GM04503 (cell line): ENCODE results near the gene FKBP10.
A peak's percentile ranks its signal among the peaks of the same experiment; 100 is the strongest.
"Not testable (repeated sequence)": the region's sequence is repeated elsewhere in the genome, so short reads cannot be mapped to it uniquely, and the experiment has no call there.

Source experiments
- DNase-seq: peaks from one replicate; pipeline ENCODE4 v3.0.0-alpha.2; 2012; ENCODE audit warnings: low read depth

The FKBP10 gene, protein sequence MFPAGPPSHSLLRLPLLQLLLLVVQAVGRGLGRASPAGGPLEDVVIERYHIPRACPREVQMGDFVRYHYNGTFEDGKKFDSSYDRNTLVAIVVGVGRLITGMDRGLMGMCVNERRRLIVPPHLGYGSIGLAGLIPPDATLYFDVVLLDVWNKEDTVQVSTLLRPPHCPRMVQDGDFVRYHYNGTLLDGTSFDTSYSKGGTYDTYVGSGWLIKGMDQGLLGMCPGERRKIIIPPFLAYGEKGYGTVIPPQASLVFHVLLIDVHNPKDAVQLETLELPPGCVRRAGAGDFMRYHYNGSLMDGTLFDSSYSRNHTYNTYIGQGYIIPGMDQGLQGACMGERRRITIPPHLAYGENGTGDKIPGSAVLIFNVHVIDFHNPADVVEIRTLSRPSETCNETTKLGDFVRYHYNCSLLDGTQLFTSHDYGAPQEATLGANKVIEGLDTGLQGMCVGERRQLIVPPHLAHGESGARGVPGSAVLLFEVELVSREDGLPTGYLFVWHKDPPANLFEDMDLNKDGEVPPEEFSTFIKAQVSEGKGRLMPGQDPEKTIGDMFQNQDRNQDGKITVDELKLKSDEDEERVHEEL

DNA sequence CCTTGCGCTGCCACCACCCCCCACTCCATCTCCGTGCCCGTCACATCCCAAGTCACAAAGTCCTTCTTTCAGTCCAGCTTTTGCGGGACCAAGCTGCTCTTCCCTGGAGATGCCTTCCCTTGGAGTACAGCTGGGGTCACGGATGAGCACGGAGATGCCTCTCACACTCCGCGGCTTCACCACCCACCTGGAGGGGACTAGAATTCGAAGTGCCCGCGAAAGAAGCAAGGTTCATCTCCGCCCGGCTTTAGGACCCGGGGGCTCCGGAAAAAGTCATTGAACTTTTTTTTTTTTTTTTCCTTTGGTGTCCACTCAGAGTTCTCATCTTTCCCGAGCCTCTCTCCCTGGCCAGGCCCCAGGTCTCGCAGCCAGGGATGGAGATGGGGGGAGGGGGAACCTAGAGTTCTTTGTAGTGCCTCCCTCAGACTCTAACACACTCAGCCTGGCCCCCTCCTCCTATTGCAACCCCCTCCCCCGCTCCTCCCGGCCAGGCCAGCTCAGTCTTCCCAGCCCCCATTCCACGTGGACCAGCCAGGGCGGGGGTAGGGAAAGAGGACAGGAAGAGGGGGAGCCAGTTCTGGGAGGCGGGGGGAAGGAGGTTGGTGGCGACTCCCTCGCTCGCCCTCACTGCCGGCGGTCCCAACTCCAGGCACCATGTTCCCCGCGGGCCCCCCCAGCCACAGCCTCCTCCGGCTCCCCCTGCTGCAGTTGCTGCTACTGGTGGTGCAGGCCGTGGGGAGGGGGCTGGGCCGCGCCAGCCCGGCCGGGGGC, at the start of gene FKBP10:
Gene FKBP10 (plus strand): TSS at position 624 of the 771 bp plus-strand sequence. CDS start 31 bp downstream, at position 655.
- peak; percentile 70 for DNase-seq

DNA sequence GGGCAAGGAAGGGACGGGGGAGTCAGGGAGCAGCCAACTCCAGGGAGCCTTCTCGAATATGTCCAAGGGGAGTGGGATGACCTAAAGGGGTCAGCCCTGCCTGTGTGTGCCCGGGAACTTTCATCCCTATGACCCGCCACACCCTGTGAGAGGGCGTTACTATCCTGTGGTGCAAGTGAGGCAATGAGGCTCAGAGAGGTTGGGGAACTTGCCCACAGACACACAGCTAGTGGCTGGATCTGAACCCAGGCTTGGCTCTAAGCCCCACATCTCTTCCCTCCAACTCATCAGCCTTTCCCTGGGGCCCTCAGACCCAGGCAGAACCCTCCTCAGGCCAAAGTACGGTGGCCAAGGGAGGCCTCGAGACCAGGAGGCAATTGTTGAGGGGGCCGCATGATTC, 49.5 kb upstream of the FKBP10 start:
- DNase-seq = no peak

DNA sequence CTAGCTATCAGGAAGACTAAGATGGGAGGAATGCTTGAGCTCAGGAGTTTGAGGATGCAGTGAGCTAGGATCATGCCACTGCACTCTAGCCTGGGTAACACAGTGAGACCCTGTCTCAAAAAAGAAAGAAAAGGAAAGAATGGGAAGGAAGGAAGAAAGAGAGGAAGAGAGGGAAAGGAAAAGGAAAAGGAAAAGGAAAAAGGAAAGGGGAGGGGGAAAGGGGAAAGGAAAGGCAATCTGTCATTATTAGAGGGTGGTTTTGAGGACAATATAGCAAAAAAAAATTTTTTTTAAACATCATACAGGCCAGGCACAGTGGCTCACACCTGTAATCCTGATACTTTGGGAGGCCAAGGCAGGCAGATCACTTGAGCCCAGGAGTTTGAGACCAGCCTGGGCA, 46.7 kb upstream of the FKBP10 start:
- DNase-seq = no peak

DNA sequence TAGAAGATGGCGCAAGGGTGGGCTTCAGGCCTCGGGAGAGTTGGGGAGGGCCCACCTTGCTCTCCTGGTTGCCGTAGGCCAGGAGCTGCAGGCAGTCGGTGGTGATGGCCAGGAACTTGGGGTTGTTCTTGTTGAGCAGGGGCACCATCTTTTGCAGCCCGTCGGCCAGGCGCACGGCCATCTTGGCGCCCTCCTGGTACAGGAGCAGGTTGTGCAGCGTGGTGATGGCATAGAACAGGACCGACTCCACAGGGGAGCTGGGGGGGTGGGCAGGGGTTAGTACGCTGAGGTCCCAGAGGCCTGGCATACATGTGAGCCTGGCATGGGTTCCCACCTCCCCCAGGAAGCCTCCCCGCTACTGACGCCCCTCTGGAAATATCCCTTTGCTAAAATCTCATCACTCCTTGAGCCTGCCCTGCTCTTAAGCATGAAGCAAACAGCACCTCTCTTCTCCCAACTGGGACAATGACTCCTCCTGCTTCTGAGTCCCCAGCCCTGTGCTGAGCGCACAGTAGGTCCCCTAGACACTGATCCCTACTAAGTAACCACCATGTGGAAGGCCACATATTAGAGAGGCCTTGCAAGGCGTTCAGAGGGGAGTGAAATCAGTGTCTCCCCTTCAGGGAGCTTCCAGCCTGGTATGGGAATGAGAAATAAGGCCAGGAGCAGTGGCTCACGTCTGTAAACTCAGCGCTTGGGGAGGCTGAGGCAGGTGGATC, 45.3 kb upstream of the FKBP10 start:
- no peak for DNase-seq

DNA sequence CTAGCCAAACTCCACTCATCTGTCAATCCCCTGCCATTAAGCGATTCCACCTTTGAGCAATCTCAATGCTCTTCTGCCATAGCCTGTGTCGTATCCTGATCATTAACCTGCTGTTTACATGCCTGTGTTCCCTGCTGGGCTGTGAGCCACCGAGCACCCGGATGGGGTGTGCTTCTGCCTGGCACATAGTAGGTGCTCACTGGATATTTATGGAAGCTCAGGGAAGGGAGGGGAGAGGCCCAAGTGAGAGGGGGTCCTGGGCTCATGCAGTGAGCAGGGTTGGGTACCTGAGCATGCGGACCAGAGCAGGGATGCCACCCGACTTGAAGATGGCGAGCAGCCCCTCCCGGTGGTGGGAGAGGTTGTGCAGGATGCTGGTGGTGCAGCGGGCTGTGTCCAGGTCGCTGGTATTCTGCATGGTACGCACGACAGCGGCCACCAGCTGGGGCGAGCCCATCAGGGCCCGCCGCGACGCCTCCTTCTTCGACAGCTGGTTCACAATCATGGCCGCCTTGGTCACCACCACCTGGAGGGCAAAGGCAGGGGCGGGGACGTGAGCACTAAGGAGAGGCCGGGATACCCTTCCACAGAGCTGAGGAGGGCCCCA, 44.0 kb upstream of the FKBP10 start:
- no peak for DNase-seq

DNA sequence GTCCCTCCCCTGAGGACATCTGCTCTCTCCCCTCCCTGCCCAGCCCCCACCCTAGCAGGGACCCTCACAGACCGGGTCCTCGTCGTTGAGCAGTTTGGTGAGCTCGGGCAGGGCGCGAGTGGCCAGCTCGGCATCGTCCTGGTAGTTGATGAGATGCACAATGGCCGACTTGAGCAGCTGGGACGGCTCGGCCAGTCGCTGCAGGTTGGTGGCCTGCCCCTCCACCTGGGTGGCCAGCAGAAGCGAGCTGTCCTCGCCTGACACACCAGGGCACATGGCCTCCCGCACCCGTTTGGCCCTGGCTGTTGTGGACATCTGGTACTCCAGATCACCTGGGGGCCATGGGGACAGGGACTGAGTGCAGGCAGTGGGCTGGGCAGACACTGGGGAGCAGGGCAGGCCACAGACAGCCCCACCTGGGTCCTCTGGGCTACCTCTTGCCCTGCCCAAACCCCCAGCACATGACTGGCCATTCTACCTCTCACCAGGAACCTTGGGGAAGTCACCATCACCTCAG, 43.4 kb upstream of the FKBP10 start:
- DNase-seq = no peak

DNA sequence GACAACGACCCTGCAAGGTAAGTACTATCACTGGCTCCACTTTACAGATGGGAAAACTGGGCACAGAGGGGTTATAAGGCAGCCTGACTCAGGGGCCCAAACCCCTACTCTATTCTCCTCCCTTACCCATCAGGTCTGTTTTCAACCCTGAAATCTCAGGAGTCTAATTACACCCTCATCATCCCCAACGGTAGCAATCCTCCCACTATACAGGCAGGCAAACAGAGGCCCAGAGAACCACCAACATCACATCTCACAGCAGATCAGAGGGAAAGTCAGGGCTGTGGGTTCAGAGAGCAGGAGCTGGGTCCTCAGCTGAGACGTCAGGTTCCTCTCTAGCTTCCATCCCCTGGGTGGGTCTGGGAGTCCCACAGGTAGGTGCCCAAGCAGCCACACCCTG, 42.8 kb upstream of the FKBP10 start:
- DNase-seq = no peak

DNA sequence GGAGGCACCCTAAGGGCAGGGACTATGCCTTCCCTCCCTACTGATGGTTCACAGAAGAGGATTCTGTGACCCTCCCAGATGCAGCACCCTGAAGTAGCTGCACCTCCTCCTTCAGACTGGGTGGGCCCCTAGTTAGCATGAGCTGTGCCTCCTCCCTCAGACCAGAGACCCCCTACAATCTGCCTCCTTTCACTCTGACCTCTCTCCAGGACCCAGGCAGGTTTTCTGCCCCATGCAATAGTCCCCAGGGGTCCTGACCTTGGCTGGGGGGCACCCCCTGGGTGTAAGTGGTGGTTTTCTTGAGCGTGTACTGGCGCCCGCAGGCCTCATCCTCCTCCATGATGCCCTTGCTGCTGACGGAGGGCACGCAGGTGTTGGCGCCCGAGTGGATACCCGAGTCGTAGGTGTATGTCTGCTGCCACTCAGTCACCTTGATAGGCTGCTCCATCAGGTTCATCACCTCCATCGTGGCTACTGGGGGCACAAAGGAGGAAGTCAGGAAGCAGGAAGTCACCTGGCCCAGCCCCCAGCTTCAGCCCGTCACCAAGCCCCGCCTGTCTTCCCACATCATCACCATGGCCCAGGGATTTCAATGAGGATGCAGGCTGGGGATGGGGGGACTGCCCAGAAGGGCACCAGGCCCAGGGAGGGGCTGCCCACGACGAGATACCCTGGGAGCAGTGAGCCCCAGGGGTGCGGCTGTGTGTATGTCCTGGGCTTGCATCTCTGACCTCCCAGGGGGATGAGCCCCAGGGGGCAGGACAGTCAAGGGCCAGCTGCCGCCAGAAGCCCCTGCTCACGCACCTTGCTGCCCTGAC, 41.2 kb upstream of the FKBP10 start:
- DNase-seq = no peak

DNA sequence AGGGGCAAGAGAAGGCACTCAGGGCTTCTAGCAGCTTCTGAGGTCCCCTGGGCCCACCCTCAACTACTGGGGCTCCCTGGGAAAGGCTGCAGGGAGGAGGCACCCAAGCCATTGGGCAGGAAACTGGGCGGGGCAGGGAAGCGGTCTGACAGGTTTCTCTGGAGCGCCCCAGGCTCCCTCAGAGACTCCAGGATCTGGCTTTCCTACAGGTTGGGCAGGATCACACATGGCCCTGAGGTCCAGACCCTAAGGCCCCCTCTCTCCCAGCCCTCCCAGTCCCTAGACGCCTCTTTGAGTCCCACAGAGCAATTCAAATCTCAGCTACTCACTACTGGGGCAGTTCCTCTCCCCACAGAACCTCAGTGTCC, 40.6 kb upstream of the FKBP10 start:
- DNase-seq = no peak

DNA sequence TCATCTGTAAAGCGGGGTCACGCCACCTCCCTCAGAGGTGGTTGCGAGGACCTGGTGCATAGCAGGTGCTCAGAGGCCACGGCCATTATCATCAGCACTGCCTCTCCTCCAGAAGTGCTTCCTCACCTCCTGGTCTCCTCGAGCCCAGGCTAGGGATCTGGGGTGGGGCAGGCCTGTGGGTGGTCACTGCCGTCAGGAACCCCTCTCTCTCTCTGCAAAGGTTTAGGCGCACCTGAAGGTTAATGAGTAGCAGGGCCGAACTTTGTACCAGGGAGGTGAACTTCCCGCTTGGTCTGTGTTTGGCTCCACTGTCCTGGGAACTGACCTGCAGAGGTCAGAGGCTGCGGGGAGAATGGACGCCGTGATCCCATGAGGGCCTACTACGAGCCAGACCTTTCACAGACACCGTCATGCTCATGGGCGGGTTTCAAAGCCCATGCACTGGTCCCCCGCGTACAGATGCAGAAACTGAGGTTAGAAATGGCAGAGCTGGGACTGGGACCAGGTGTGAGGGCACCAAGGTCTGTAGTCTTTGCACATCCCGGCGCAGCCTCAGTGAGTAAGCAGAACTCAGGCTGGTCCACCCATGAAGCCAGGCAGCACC, 40.1 kb upstream of the FKBP10 start:
- DNase-seq = no peak

DNA sequence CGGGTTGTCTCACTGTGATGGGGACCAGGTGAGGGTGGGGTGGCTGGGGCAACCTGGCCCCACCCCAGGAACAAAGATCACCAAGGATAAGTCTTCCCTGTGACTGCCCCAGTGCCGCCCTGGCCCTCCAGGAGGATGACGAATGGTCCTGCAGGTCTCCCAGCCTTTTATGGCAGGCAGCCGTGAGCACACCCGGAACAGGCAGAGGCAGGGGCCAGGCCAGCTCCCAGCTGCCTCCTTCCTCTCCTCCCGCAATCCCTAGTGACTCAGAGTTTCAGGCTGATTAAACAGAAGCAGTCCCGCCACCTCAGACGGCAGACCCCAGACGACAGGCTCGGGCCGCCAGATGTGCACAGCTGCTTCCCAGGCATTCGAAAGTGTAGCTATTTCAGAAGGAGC, 39.6 kb upstream of the FKBP10 start:
- DNase-seq = no peak

DNA sequence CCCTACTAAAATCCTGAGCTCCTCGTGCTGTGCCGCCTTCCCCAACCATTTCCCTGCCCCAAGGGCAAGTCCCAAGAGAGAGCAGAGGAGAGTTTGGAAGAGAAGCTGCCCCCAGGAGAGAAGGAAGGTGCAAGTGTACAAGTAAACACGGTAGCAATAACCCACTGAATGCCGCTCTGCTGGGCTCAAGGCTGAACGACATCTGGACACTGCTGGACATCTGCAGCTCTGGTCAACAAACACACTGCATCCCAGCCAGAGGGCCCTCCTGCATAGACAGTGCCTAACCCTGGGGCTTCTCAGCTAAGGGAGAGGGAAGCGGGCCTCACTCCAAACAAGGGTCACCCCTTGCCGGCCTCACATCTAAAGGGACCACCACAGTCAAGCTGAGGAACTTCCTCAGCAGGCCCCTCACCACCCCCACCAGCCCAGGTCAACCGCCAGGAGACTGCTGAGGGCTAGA, 39.0 kb upstream of the FKBP10 start:
- DNase-seq = no peak

DNA sequence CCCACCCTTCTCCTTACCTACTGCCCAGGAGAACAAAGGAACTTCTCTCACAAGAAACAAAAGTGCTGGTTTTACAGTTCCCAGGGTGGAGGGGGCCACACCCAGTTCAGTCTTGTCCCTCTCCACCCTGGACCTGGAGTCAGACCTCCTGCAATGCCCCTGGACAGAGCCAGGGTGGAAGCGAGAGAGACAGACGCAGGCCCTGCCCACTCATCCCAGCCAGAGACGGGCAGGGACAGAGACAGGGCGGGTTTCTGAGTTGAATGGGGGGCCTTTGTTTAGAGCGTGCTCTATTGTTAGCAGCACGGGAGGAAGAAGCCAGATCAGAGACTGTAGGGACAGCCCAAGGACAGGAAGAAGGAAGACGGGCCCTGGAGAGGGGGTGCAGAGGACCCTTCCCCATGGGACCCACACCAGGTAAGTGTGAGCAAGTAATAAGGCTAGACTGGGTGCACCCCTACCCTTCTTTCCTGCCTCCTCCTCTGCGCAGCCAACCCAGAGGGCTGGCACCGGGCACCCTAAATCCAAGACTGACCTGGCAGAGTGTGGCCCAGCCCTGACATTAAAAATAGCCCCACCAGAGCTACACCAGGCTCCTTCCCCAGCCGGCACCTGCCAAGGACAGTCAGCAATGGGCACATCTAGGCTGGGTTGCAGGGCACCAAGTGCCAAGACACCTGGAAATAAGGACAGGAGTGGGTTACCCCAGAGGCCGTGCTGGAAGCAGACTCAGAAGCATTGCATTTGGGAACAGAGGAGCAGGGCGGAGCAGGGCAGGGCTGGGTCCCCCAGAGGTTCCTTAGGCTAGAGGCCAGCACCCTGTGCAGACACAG, 37.2 kb upstream of the FKBP10 start:
- DNase-seq = no peak

DNA sequence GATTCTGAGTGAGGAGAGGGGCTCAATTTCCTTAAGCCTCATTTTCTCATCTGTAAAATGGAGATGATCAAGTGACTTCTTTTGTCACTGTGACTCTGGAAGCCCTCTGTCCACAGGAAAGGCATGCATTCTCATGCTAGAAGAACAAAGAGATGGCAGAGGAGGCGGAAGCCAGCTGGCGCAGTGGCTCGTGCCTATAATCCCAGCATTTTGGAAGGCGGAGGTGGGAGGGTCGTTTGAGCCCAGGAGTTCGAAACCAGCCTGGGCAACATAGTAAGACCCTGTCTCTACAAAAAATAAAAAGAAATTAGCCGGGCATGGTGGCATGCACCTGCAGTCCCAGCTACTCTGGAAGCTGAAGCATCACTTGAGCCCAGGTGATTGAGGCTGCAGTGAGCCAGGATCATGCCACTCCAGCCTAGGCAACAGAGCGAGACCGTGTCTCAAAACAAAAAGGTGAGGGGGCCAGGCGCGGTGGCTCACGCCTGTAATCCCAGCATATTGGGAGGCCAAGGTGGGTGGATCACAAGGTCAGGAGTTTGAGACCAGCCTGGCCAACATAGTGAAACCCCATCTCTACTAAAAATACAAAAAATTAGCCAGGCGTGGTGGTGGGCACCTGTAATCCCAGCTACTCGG, 36.4 kb upstream of the FKBP10 start:
- DNase-seq = not testable (repeated sequence)

DNA sequence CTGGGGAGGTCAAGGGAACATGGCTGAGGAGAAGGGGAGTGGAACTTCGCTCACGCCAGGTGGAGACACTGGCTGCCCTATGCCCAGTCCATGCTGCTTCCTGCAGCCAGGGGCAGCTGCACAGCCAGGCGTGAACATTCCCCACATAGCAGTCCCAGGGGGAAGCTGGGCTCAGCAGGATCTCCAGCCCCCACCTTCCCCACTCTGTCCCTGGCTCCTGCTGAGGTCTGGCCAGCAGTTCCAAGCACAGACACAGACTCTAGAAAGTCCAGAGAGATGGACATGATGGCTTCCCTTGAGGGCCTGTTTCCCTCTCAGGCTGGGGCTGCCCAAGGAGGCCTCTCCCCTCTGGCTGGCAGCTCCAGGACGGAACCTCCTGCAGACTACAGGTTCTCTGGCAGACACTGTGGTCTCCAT, 35.6 kb upstream of the FKBP10 start:
- DNase-seq = no peak

DNA sequence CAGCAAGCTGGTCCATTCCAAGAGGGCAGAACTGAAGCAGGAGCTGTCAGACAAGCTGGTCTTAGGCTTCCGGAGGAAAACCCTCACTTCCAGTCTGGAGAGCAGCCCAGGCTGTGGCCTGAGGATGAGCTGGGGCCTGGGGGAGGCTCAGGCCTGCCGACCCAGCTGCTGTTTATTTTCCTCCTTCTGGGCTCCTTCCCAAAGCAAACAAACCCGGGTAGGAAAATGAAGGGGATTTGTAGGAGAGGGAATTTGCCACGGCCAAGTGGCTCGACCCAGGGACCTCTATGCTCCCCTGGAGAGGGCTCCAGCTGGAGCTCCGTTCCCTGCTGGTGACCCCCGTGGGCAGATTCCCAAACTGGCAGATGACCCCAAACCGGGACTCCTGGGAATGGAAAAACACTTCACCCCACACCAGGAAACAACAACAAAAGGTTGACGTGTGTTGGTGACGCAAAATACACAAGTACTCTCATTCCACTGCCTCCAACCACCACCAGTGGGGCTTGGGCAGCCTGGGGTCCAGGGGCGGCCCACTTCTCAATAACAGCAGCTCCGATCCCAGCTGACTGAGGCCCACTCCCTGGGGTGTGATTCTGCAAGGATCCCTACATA, 35.1 kb upstream of the FKBP10 start:
- peak; percentile 55 for DNase-seq

DNA sequence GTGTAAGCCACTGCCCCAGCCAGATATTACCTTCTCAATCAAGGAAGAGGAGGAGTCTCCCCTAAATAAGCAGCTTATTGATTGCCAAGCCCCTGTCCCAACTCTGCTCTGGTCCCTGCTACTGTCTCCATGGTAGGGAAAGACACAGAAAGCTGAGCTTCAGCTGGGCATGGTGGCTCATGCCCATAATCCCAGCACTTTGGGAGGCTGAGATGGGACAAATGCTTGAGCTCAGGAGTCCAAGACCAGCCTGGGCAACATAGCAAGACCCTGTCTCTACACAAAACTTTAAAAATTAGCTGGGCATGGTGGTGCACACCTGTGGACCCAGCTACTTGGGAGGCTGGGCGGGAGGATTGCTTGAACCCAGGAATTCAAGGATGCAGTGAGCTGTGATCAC, 32.9 kb upstream of the FKBP10 start:
- DNase-seq = no peak

DNA sequence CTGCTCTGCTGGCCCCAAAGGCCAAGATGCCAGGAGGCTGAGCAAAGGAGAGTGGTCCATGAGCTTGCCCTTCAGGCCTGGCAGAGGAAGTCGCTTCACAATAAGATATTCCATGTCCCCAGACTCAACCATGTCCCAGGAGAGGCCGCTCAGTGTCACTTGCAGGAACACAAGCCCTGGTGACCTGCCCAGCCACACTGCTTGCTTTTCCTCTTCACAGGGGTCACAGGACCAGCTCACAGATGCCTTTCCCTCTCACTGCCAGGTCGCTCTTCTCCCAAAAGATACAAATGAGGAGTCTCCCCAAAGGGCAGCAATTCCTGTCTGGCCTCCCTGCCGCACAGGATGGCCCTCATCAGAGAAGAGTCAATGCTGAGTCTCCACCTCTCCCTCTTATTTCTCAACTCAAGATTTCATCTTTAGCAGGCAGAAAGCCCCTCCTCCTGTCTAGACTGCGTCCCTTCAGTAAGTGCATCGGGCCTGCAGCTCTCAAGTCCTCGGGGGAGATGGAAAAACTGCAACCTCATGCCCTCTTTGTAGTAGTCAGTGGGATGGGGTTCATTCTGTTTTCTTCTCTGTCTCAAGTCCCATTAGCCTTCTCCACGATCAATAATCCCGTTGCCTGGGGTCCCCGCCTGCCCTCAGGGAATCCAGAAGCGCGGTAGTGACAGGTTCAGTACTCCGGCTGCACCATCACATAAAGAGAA, 31.2 kb upstream of the FKBP10 start:
- no peak for DNase-seq
